ENCODE data around the gene NDUFC1. TPM values are rescaled to one million over a fixed set of nuclear protein-coding genes. Genes with fewer than 3 reads are reported as not detected.

NDUFC1 gene
- total RNA-seq, 1 experiment from 2014 or later = 56.5 TPM

- no peak for DNase-seq (ENCODE audit: low read depth, low spot score)
- in situ Hi-C loops (cut with HindIII; ENCODE audit: low pct_unique_long_range_greater_than_20kb, low sequenced_read_pairs) = no loop called here
- intact Hi-C loops (cut with micrococcal nuclease; ENCODE audit: unreplicated experiment) = no loop called here
- no peaks in the 10 kb centered on the region; the same call in 1 of the 2 replicates for H3K4me1 ChIP-seq (ENCODE audit: control insufficient read depth, insufficient read depth, low read length)
- no peaks in the 10 kb centered on the region; the same call in 1 of the 2 replicates for H3K36me3 ChIP-seq (ENCODE audit: control insufficient read depth, insufficient read depth, low read length)
- no peaks in the 10 kb centered on the region for H3K27me3 ChIP-seq (ENCODE audit: control insufficient read depth, insufficient read depth, low read length)
- H3K4me3 ChIP-seq (ENCODE audit: low read depth in 2 of 2, low read length in 2 of 2) = no peak overlapping the region
- ChIA-PET POLR2A (no interaction called here), CTCF (interaction anchor here (0.6 kb wide), 1 partner anchor 76 kb away, joined by 8 read pairs; no protein-coding TSS in a partner anchor)
- no peaks in the 10 kb centered on the region for H3K9me3 ChIP-seq (ENCODE audit: control insufficient read depth, insufficient read depth, low read depth, low read length)
- no peak for ATAC-seq
- no peak overlapping the region for H3K27ac ChIP-seq (ENCODE audit: low read length)
- TF ChIP-seq POLR2AphosphoS5 (IDR thresholded peaks at IDR 0.05; ENCODE audit: low read depth, low read length) = no peak
- no TSS peak for BruUV-seq (replicated peaks)
These were observed 28.0 kb upstream of the NDUFC1 start for GRCh38 chr4:139330283-139330682.

GRCh38 chr4:139329665-139330200 is 27.5 kb upstream of the NDUFC1 start:
- CTCF ChIA-PET = interaction anchor here (0.6 kb wide), 1 partner anchor 76 kb away, joined by 8 read pairs; no protein-coding TSS in a partner anchor
- in situ Hi-C loops (cut with HindIII; ENCODE audit: low pct_unique_long_range_greater_than_20kb, low sequenced_read_pairs) (no loop called here), intact Hi-C loops (cut with micrococcal nuclease; ENCODE audit: unreplicated experiment) (no loop called here)
- no peak for TF ChIP-seq REST (IDR thresholded peaks at IDR 0.05; ENCODE audit: insufficient read depth in 1 of 2, low read depth in 2 of 2, low read length in 1 of 2)
- H3K4me1 ChIP-seq (ENCODE audit: control insufficient read depth, insufficient read depth, low read length) = no peaks in the 10 kb centered on the region; the same call in 1 of the 2 replicates
- H3K27ac ChIP-seq (ENCODE audit: low read length) = no peak overlapping the region
- BruUV-seq (replicated peaks) = no TSS peak
- H3K27me3 ChIP-seq (ENCODE audit: control insufficient read depth, insufficient read depth, low read length) = no peaks in the 10 kb centered on the region
- no peaks in the 10 kb centered on the region for H3K9me3 ChIP-seq (ENCODE audit: control insufficient read depth, insufficient read depth, low read depth, low read length)
- no peak for DNase-seq (ENCODE audit: low read depth, low spot score)
- H3K4me3 ChIP-seq (ENCODE audit: low read depth in 2 of 2, low read length in 2 of 2) = no peak overlapping the region
- H3K36me3 ChIP-seq (ENCODE audit: control insufficient read depth, insufficient read depth, low read length) = no peaks in the 10 kb centered on the region; the same call in 1 of the 2 replicates
- no peak for ATAC-seq
- POLR2A ChIA-PET = no interaction called here

GRCh38 chr4:139324620-139325019 is 22.3 kb upstream of the NDUFC1 start:
- POLR2A ChIA-PET = no interaction called here
- in situ Hi-C loops (cut with HindIII; ENCODE audit: low pct_unique_long_range_greater_than_20kb, low sequenced_read_pairs) = no loop called here

More at GRCh38 chr4:139324620-139325019, 22.3 kb upstream of the NDUFC1 start:
- no peak overlapping the region for H3K27ac ChIP-seq (ENCODE audit: low read length)
- DNase-seq (ENCODE audit: low read depth, low spot score) (no peak), ATAC-seq (no peak)
- no peak overlapping the region for H3K4me3 ChIP-seq (ENCODE audit: low read depth in 2 of 2, low read length in 2 of 2)
- H3K4me1 ChIP-seq (ENCODE audit: control insufficient read depth, insufficient read depth, low read length) = peaks cover 9% of the 10 kb centered on the region
- no peaks in the 10 kb centered on the region for H3K27me3 ChIP-seq (ENCODE audit: control insufficient read depth, insufficient read depth, low read length)
- BruUV-seq (replicated peaks) = no TSS peak
- intact Hi-C loops (cut with micrococcal nuclease; ENCODE audit: unreplicated experiment) = no loop called here
- H3K36me3 ChIP-seq (ENCODE audit: control insufficient read depth, insufficient read depth, low read length) = no peaks in the 10 kb centered on the region
- no peak for TF ChIP-seq TCF7L2 (IDR thresholded peaks at IDR 0.05; ENCODE audit: low read depth, low read length)
- no peak for TF ChIP-seq SIN3A (IDR thresholded peaks at IDR 0.05; ENCODE audit: borderline replicate concordance, insufficient read depth, low read depth, low read length)
- TF ChIP-seq REST (IDR thresholded peaks at IDR 0.05; ENCODE audit: insufficient read depth in 1 of 2, low read depth in 2 of 2, low read length in 1 of 2) = no peak
- no peak for TF ChIP-seq CTCF (IDR thresholded peaks at IDR 0.05)
- TF ChIP-seq POLR2AphosphoS5 (IDR thresholded peaks at IDR 0.05; ENCODE audit: low read depth, low read length) = no peak
- no peaks in the 10 kb centered on the region for H3K9me3 ChIP-seq (ENCODE audit: control insufficient read depth, insufficient read depth, low read depth, low read length)
- CTCF ChIA-PET = no interaction called here

Data from Panc1 (cell line).